ENCODE results near the gene GPHN. TPM values are rescaled to one million over a fixed set of nuclear protein-coding genes. Genes with fewer than 3 reads are reported as not detected.

The GPHN gene
- total RNA-seq, 1 experiment from 2014 or later = 23.4 TPM

- ATAC-seq = no peak
- Histone ChIP-seq H3K4me1 (ENCODE audit: insufficient read depth, low read length) (peaks cover 23% of the 10 kb centered on the region), H3K79me2 (ENCODE audit: low read length) (no peaks in the 10 kb centered on the region), H3K27ac (ENCODE audit: low read length) (no peak overlapping the region), H3K9ac (ENCODE audit: low read length) (no peak overlapping the region), H3K4me3 (ENCODE audit: low read length) (no peak overlapping the region), H3K4me2 (ENCODE audit: low read length) (no peak overlapping the region), H3K9me2 (replicated peaks; ENCODE audit: low read length) (no peaks in the 10 kb centered on the region), H4K20me1 (ENCODE audit: low read length) (no peaks in the 10 kb centered on the region), H3K9me3 (ENCODE audit: low read length) (peaks cover 6% of the 10 kb centered on the region; the same call in 1 of the 2 replicates), H3K36me3 (ENCODE audit: low read depth, low read length) (peaks cover 5% of the 10 kb centered on the region; the same call in 1 of the 2 replicates), H2AFZ (ENCODE audit: low read length) (no peak overlapping the region), H3K27me3 (ENCODE audit: low read length) (no peaks in the 10 kb centered on the region), H3F3A (ENCODE audit: low read length, unreplicated experiment) (peaks cover 10% of the 10 kb centered on the region)
- intact Hi-C loops (cut with micrococcal nuclease) = no loop called here
- DNase-seq = no peak
- TF ChIP-seq CTCF (conservative IDR thresholded peaks at IDR 0.05; ENCODE audit: low read depth, low read length) = no peak
- TF ChIP-seq EZH2 (IDR thresholded peaks at IDR 0.05; ENCODE audit: low read length, unreplicated experiment) = no peak
- TF ChIP-seq EZH2phosphoT487 (IDR thresholded peaks at IDR 0.05; ENCODE audit: borderline replicate concordance, low read length) = no peak
- BruUV-seq (replicated peaks) = no TSS peak
- ChIA-PET CTCF (no interaction called here), POLR2A (ENCODE audit: unreplicated experiment) (no interaction called here)
These were observed 710.2 kb downstream of the GPHN start for GRCh38 chr14:67218126-67218525.

GRCh38 chr14:67221248-67221981, 713.5 kb downstream of the GPHN start:
- H2AFZ ChIP-seq (ENCODE audit: low read length) = peak overlapping the region; percentile 23; the same call in 1 of the 2 replicates

More at GRCh38 chr14:67221248-67221981, 713.5 kb downstream of the GPHN start:
- intact Hi-C loops (cut with micrococcal nuclease) = loop anchor here (1.0 kb wide), 4 partner anchors 16 to 55 kb away; partner anchors contain the start of gene PALS1
- H3K4me3 ChIP-seq (ENCODE audit: low read length) = peak overlapping the region; percentile 29; the same call in 1 of the 2 replicates
- DNase-seq = peak; percentile 93
- H3K4me2 ChIP-seq (ENCODE audit: low read length) = peak overlapping the region; percentile 70
- no peaks in the 10 kb centered on the region for H3K9me2 ChIP-seq (replicated peaks; ENCODE audit: low read length)
- H3K27ac ChIP-seq (ENCODE audit: low read length) = peak overlapping the region; percentile 29
- peaks cover 6% of the 10 kb centered on the region; the same call in 1 of the 2 replicates for H3K9me3 ChIP-seq (ENCODE audit: low read length)
- H3K36me3 ChIP-seq (ENCODE audit: low read depth, low read length) = peaks cover 5% of the 10 kb centered on the region; the same call in 1 of the 2 replicates
- H3K4me1 ChIP-seq (ENCODE audit: insufficient read depth, low read length) = peaks cover 23% of the 10 kb centered on the region
- no peak overlapping the region for H3K9ac ChIP-seq (ENCODE audit: low read length)
- ChIA-PET CTCF (interaction anchor here (0.6 to 1.5 kb wide), 5 partner anchors 24 to 64 kb away, joined by 3 to 5 read pairs (median 3); no protein-coding TSS in a partner anchor), POLR2A (ENCODE audit: unreplicated experiment) (interaction anchor here (1.0 kb wide), 1 partner anchor 35 kb away, joined by 3 read pairs; no protein-coding TSS in a partner anchor)
- BruUV-seq (replicated peaks) = no TSS peak
- peaks cover 10% of the 10 kb centered on the region for H3F3A ChIP-seq (ENCODE audit: low read length, unreplicated experiment)
- H3K27me3 ChIP-seq (ENCODE audit: low read length) = no peaks in the 10 kb centered on the region
- no peak for TF ChIP-seq EZH2phosphoT487 (IDR thresholded peaks at IDR 0.05; ENCODE audit: borderline replicate concordance, low read length)
- no peak for TF ChIP-seq EZH2 (IDR thresholded peaks at IDR 0.05; ENCODE audit: low read length, unreplicated experiment)
- TF ChIP-seq CTCF (conservative IDR thresholded peaks at IDR 0.05; ENCODE audit: low read depth, low read length) = no peak
- no peaks in the 10 kb centered on the region for H3K79me2 ChIP-seq (ENCODE audit: low read length)
- no peaks in the 10 kb centered on the region for H4K20me1 ChIP-seq (ENCODE audit: low read length)
- ATAC-seq = peak; percentile 97

Measured in PC-3 (cell line).